Liver (tissue), 9 donors: ENCODE data around the gene KCNK2. TPM values are rescaled to one million over a fixed set of nuclear protein-coding genes. Genes with fewer than 3 reads are reported as not detected.

Experiments used
- DNase-seq: peaks from one replicate; pipeline ENCODE4 v3.0.0-alpha.2; 2017; ENCODE audit warnings: low spot score
- H3K27ac ChIP-seq, 2 donors: one replicate each; pipeline ENCODE4 v1.7.0; 2013; ENCODE audit warnings: inconsistent platforms in 2 of 2, low read length in 2 of 2, control low read depth in 1 of 2, low read depth in 1 of 2, mild to moderate bottlenecking in 1 of 2
- H3K27me3 ChIP-seq, 4 donors: one replicate each; pipeline versions ENCODE4 v1.6.1 to v1.7.0; 2013; ENCODE audit warnings: low read length in 3 of 4, inconsistent platforms in 1 of 4, mild to moderate bottlenecking in 1 of 4, moderate library complexity in 1 of 4; ENCODE audit not compliant: control insufficient read depth in 4 of 4, insufficient read depth in 4 of 4
- H3K36me3 ChIP-seq, 4 donors: one replicate each; pipeline versions ENCODE4 v1.6.1 to v1.7.0; 2013; ENCODE audit warnings: low read length in 3 of 4, mild to moderate bottlenecking in 3 of 4, low read depth in 1 of 4, moderate library complexity in 1 of 4; ENCODE audit not compliant: control insufficient read depth in 4 of 4, insufficient read depth in 3 of 4
- H3K4me1 ChIP-seq, 4 donors: one replicate each; pipeline versions ENCODE4 v1.6.1 to v1.7.0; 2013; ENCODE audit warnings: low read length in 3 of 4, mild to moderate bottlenecking in 3 of 4, moderate library complexity in 1 of 4; ENCODE audit not compliant: control insufficient read depth in 4 of 4, insufficient read depth in 4 of 4
- H3K4me3 ChIP-seq, 3 donors: one replicate each; pipeline versions ENCODE4 v1.6.1 to v1.7.0; 2013; ENCODE audit warnings: low read length in 3 of 3, control low read depth in 1 of 3, low read depth in 1 of 3, mild to moderate bottlenecking in 1 of 3
- H3K9ac ChIP-seq, 2 donors: one replicate each; pipeline ENCODE4 v1.7.0; 2013; ENCODE audit warnings: low read length in 2 of 2, mild to moderate bottlenecking in 2 of 2, moderate library complexity in 2 of 2, control low read depth in 1 of 2, low read depth in 1 of 2
- H3K9me3 ChIP-seq, 4 donors: one replicate each; pipeline versions ENCODE4 v1.6.1 to v1.7.0; 2013; ENCODE audit warnings: low read length in 3 of 4; ENCODE audit not compliant: control insufficient read depth in 4 of 4
- EGR1 ChIP-seq, 2 donors: IDR thresholded peaks; 2 replicates each; pipeline ENCODE4 v1.6.1; 2016 to 2018; ENCODE audit warnings: antibody characterized with exemption in 2 of 2, low read depth in 2 of 2
- FOXA1 ChIP-seq: IDR thresholded peaks from 2 replicates; pipeline ENCODE4 v1.6.1; 2016; ENCODE audit warnings: antibody characterized with exemption
- FOXA2 ChIP-seq: IDR thresholded peaks from 2 replicates; pipeline ENCODE4 v1.6.1; 2016; ENCODE audit warnings: antibody characterized with exemption
- GABPA ChIP-seq, 2 donors: IDR thresholded peaks in 1 of 2; conservative IDR thresholded peaks in 1 of 2; 2 replicates each; pipeline ENCODE4 v1.6.1; 2016; ENCODE audit warnings: antibody characterized with exemption in 2 of 2, mild to moderate bottlenecking in 1 of 2, moderate library complexity in 1 of 2
- HNF4A ChIP-seq, 2 donors: conservative IDR thresholded peaks; 2 replicates each; pipeline ENCODE4 v1.6.1; 2016; ENCODE audit warnings: antibody characterized with exemption in 2 of 2, mild to moderate bottlenecking in 2 of 2
- HNF4G ChIP-seq: IDR thresholded peaks from 2 replicates; pipeline ENCODE4 v1.6.1; 2016; ENCODE audit warnings: antibody characterized with exemption
- JUND ChIP-seq, 2 donors: IDR thresholded peaks; 2 replicates each; pipeline ENCODE4 v1.6.1; 2016; ENCODE audit warnings: antibody characterized with exemption in 2 of 2
- NR2F2 ChIP-seq: IDR thresholded peaks from 2 replicates; pipeline ENCODE4 v1.6.1; 2016; ENCODE audit warnings: antibody characterized with exemption
- RAD21 ChIP-seq, 2 donors: IDR thresholded peaks; 2 replicates each; pipeline ENCODE4 v1.6.1; 2016; ENCODE audit warnings: antibody characterized with exemption in 2 of 2, mild to moderate bottlenecking in 2 of 2
- RXRA ChIP-seq, 2 donors: IDR thresholded peaks; 2 replicates each; pipeline ENCODE4 v1.6.1; 2017 to 2018; ENCODE audit warnings: antibody characterized with exemption in 2 of 2, mild to moderate bottlenecking in 1 of 2
- SP1 ChIP-seq: IDR thresholded peaks from 2 replicates; pipeline ENCODE4 v1.6.1; 2018; ENCODE audit warnings: antibody characterized with exemption, mild to moderate bottlenecking
- TAF1 ChIP-seq: conservative IDR thresholded peaks from 2 replicates; pipeline ENCODE4 v1.6.1; 2016; ENCODE audit warnings: antibody characterized with exemption, mild to moderate bottlenecking
- YY1 ChIP-seq: IDR thresholded peaks from 2 replicates; pipeline ENCODE4 v1.6.1; 2016; ENCODE audit warnings: antibody characterized with exemption, mild to moderate bottlenecking
- WGBS: extraction: QIAGEN DNeasy Blood & Tissue Kit; methylation state at CpG from one replicate; pipeline ENCODE4 v1.1.7; 2013; 5-methylcytosine and 5-hydroxymethylcytosine counted together
- polyA plus RNA-seq, 2 donors: library from polyadenylated mRNA; stranded (reverse) in 1 of 2; unstranded in 1 of 2; fragments of 200-250 nt in 1 of 2; fragments of >200 nt in 1 of 2; fragmentation: Nextera tagmentation in 1 of 2; extraction: Ambion mirVana in 1 of 2; gene quantifications; one replicate each; pipeline versions ENCODE4 v1.2.1 to v1.2.3, GENCODE V29; 2013 to 2015
- total RNA-seq, 2 donors: library from RNA; depleted of rRNA; stranded (reverse); fragments of >200 nt; gene quantifications; one replicate each; pipeline ENCODE4 v1.2.3, GENCODE V29; 2014
- TF ChIP-seq, protein P1 (sequence below): IDR thresholded peaks from 2 replicates; pipeline ENCODE4 v1.6.1; 2016; ENCODE audit warnings: antibody characterized with exemption
- TF ChIP-seq, protein P2 (sequence below): fragments of 150-350 bp; IDR thresholded peaks from 2 replicates; pipeline ENCODE4 v1.5.1; 2017; ENCODE audit warnings: improper control_type of control experiment, low read depth, low read length; ENCODE audit not compliant: missing input control
- TF ChIP-seq, protein P3 (sequence below): IDR thresholded peaks from 2 replicates; pipeline ENCODE4 v1.6.1; 2016; ENCODE audit warnings: antibody characterized with exemption, mild to moderate bottlenecking
- donor health status: healthy.
- donor health status: healthy.
- donor health status: healthy.
- donor health status: healthy.
- donor health status: healthy.

Gene KCNK2
- total and polyA plus RNA-seq, 4 donors: 0.01 to 0.08 TPM; not detected in 2

DNA sequence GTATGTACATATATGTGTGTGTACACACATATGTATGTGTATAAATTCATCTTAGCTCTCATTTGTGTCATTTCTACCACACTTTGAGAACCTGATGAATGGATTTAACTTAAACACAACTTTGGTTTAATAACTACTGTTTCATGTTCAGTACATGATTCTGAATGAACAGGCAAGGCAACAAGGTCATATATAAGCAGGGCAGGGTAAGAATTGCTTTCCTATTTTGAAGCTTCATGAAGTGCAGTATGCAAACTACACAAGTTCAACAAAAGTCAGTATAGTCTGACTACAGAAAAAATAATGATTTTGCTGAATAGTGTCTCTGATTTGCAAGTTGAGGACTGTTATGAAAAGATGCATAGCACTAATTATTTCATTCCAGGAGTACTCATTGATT lies 127.6 kb downstream of the KCNK2 start:
- no peak overlapping the region for H3K9ac ChIP-seq
- no peak overlapping the region for H3K27ac ChIP-seq
- H3K4me3 ChIP-seq: no peak overlapping the region
- no peak for DNase-seq
- no peaks in the 10 kb centered on the region for H3K4me1 ChIP-seq
- no peak for TF ChIP-seq EGR1 (IDR thresholded peaks at IDR 0.05; ENCODE audit: low read depth in 2 of 2)
- no peak for TF ChIP-seq SP1
- TF ChIP-seq, protein P1, sequence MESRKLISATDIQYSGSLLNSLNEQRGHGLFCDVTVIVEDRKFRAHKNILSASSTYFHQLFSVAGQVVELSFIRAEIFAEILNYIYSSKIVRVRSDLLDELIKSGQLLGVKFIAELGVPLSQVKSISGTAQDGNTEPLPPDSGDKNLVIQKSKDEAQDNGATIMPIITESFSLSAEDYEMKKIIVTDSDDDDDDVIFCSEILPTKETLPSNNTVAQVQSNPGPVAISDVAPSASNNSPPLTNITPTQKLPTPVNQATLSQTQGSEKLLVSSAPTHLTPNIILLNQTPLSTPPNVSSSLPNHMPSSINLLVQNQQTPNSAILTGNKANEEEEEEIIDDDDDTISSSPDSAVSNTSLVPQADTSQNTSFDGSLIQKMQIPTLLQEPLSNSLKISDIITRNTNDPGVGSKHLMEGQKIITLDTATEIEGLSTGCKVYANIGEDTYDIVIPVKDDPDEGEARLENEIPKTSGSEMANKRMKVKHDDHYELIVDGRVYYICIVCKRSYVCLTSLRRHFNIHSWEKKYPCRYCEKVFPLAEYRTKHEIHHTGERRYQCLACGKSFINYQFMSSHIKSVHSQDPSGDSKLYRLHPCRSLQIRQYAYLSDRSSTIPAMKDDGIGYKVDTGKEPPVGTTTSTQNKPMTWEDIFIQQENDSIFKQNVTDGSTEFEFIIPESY: no peak
- TF ChIP-seq NR2F2: no peak
- TF ChIP-seq TAF1: no peak
- TF ChIP-seq GABPA (IDR thresholded peaks at IDR 0.05 in 1 of 2, conservative IDR thresholded peaks at IDR 0.05 in 1 of 2): no peak
- TF ChIP-seq JUND (IDR thresholded peaks at IDR 0.05): no peak
- TF ChIP-seq, protein P2, sequence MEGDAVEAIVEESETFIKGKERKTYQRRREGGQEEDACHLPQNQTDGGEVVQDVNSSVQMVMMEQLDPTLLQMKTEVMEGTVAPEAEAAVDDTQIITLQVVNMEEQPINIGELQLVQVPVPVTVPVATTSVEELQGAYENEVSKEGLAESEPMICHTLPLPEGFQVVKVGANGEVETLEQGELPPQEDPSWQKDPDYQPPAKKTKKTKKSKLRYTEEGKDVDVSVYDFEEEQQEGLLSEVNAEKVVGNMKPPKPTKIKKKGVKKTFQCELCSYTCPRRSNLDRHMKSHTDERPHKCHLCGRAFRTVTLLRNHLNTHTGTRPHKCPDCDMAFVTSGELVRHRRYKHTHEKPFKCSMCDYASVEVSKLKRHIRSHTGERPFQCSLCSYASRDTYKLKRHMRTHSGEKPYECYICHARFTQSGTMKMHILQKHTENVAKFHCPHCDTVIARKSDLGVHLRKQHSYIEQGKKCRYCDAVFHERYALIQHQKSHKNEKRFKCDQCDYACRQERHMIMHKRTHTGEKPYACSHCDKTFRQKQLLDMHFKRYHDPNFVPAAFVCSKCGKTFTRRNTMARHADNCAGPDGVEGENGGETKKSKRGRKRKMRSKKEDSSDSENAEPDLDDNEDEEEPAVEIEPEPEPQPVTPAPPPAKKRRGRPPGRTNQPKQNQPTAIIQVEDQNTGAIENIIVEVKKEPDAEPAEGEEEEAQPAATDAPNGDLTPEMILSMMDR: no peak
- TF ChIP-seq YY1: no peak
- no peak for TF ChIP-seq FOXA2
- TF ChIP-seq, protein P3, sequence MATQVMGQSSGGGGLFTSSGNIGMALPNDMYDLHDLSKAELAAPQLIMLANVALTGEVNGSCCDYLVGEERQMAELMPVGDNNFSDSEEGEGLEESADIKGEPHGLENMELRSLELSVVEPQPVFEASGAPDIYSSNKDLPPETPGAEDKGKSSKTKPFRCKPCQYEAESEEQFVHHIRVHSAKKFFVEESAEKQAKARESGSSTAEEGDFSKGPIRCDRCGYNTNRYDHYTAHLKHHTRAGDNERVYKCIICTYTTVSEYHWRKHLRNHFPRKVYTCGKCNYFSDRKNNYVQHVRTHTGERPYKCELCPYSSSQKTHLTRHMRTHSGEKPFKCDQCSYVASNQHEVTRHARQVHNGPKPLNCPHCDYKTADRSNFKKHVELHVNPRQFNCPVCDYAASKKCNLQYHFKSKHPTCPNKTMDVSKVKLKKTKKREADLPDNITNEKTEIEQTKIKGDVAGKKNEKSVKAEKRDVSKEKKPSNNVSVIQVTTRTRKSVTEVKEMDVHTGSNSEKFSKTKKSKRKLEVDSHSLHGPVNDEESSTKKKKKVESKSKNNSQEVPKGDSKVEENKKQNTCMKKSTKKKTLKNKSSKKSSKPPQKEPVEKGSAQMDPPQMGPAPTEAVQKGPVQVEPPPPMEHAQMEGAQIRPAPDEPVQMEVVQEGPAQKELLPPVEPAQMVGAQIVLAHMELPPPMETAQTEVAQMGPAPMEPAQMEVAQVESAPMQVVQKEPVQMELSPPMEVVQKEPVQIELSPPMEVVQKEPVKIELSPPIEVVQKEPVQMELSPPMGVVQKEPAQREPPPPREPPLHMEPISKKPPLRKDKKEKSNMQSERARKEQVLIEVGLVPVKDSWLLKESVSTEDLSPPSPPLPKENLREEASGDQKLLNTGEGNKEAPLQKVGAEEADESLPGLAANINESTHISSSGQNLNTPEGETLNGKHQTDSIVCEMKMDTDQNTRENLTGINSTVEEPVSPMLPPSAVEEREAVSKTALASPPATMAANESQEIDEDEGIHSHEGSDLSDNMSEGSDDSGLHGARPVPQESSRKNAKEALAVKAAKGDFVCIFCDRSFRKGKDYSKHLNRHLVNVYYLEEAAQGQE: no peak
- TF ChIP-seq HNF4A (conservative IDR thresholded peaks at IDR 0.05): no peak
- no peak for TF ChIP-seq RAD21 (IDR thresholded peaks at IDR 0.05)
- no peak for TF ChIP-seq HNF4G
- TF ChIP-seq RXRA (IDR thresholded peaks at IDR 0.05): no peak
- no peaks in the 10 kb centered on the region for H3K9me3 ChIP-seq
- no peaks in the 10 kb centered on the region for H3K27me3 ChIP-seq
- H3K36me3 ChIP-seq: no peaks in the 10 kb centered on the region

DNA sequence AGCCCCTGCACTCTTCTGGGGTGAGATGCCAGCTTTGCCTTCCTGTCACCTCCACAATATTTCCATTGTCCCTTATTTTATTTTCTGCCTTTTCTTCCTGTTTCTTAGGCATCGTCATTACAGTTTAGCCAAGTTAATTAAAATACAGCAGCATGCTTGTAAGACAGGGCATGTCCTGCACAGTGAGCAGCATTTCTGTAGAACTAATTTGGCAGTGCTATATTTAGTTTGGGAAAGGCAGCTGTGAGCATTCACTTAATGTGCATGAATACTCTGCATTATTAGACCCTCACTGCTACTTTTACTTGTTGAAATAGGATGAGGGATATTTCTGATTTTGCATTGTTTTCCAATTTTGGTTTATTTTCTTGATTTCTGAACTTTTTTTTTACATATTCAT lies 133.3 kb downstream of the KCNK2 start:
- Histone ChIP-seq H3K4me1 (no peaks in the 10 kb centered on the region), H3K27ac (no peak overlapping the region), H3K9me3 (no peaks in the 10 kb centered on the region), H3K9ac (no peak overlapping the region), H3K4me3 (no peak overlapping the region), H3K36me3 (no peaks in the 10 kb centered on the region), H3K27me3 (no peaks in the 10 kb centered on the region)
- no peak for DNase-seq
- TF ChIP-seq NR2F2: no peak
- no peak for TF ChIP-seq TAF1
- TF ChIP-seq FOXA2: no peak
- TF ChIP-seq, protein P3: no peak
- TF ChIP-seq HNF4G: no peak
- no peak for TF ChIP-seq FOXA1
- TF ChIP-seq, protein P1: no peak
- no peak for TF ChIP-seq EGR1 (IDR thresholded peaks at IDR 0.05; ENCODE audit: low read depth in 2 of 2)
- TF ChIP-seq GABPA (IDR thresholded peaks at IDR 0.05 in 1 of 2, conservative IDR thresholded peaks at IDR 0.05 in 1 of 2): no peak
- TF ChIP-seq RAD21 (IDR thresholded peaks at IDR 0.05): no peak
- no peak for TF ChIP-seq SP1
- TF ChIP-seq HNF4A (conservative IDR thresholded peaks at IDR 0.05): no peak
- WGBS: 66% methylated on average over 1 of the region's 1 CpG
